ENCODE measurements around the gene PRKG1. TPM values are rescaled to one million over a fixed set of nuclear protein-coding genes. Genes with fewer than 3 reads are reported as not detected.

The PRKG1 gene
- total and polyA plus RNA-seq, 4 donors = 0.46 to 5.1 (median 1.5) TPM

- no peak overlapping the region for H3K9ac ChIP-seq (ENCODE audit: low read depth in 1 of 2, low read length in 2 of 2)
- H3K27ac ChIP-seq (ENCODE audit: low read depth in 1 of 2, low read length in 2 of 2) = no peak overlapping the region
- H3K36me3 ChIP-seq (ENCODE audit: control insufficient read depth in 4 of 4, insufficient read depth in 3 of 4, low read depth in 1 of 4, low read length in 3 of 4) = no peaks in the 10 kb centered on the region
- H3K9me3 ChIP-seq (ENCODE audit: control insufficient read depth in 4 of 4, low read length in 3 of 4) = no peaks in the 10 kb centered on the region
- 87% methylated on average over 1 of the region's 1 CpG for WGBS
- no peak overlapping the region for H3K4me3 ChIP-seq (ENCODE audit: low read depth in 1 of 3, low read length in 3 of 3)
- H3K4me1 ChIP-seq (ENCODE audit: control insufficient read depth in 4 of 4, insufficient read depth in 4 of 4, low read length in 3 of 4) = no peaks in the 10 kb centered on the region
- TF ChIP-seq SP1 (IDR thresholded peaks at IDR 0.05) (no peak), EGR1 (IDR thresholded peaks at IDR 0.05; ENCODE audit: low read depth in 2 of 2) (no peak), FOXA2 (IDR thresholded peaks at IDR 0.05) (no peak), HNF4A (conservative IDR thresholded peaks at IDR 0.05) (no peak), ZBTB33 (IDR thresholded peaks at IDR 0.05) (no peak), HNF4G (IDR thresholded peaks at IDR 0.05) (no peak), TAF1 (conservative IDR thresholded peaks at IDR 0.05) (no peak), NR2F2 (IDR thresholded peaks at IDR 0.05) (no peak), CTCF (IDR thresholded peaks at IDR 0.05; ENCODE audit: low read depth, low read length, missing input control) (no peak), YY1 (IDR thresholded peaks at IDR 0.05) (no peak), JUND (IDR thresholded peaks at IDR 0.05) (no peak), RAD21 (IDR thresholded peaks at IDR 0.05) (no peak), RXRA (IDR thresholded peaks at IDR 0.05) (no peak), FOXA1 (IDR thresholded peaks at IDR 0.05) (no peak), ATF3 (IDR thresholded peaks at IDR 0.05) (no peak), GABPA (IDR thresholded peaks at IDR 0.05 in 1 of 2, conservative IDR thresholded peaks at IDR 0.05 in 1 of 2) (no peak)
- no peak for DNase-seq (ENCODE audit: low spot score)
- no peaks in the 10 kb centered on the region for H3K27me3 ChIP-seq (ENCODE audit: control insufficient read depth in 4 of 4, insufficient read depth in 4 of 4, low read length in 3 of 4)
Measured at GRCh38 chr10:51326174-51326573, 251.9 kb downstream of the PRKG1 start.

DNA sequence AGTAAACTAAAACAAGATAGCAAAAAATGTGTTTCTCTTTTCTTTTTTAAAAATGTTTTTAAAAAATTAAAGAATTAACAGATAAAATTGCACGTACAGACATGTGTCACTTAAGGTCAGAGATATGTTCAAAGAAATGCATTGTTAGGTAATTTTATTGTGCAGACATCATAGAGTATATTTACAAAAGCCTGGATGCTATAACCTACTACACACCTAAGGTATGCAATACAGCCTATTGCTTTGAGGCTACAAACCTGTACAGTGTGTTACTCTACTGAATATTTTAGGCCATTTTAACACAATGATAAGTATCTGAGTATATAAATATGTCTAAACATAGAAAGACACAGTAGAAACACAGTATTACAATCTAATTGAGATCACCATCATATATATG is 253.1 kb downstream of the PRKG1 start:
- H3K9ac ChIP-seq (ENCODE audit: low read depth in 1 of 2, low read length in 2 of 2) = no peak overlapping the region
- no peaks in the 10 kb centered on the region for H3K9me3 ChIP-seq (ENCODE audit: control insufficient read depth in 4 of 4, low read length in 3 of 4)
- no peak overlapping the region for H3K27ac ChIP-seq (ENCODE audit: low read depth in 1 of 2, low read length in 2 of 2)
- H3K27me3 ChIP-seq (ENCODE audit: control insufficient read depth in 4 of 4, insufficient read depth in 4 of 4, low read length in 3 of 4) = no peaks in the 10 kb centered on the region
- no peaks in the 10 kb centered on the region for H3K36me3 ChIP-seq (ENCODE audit: control insufficient read depth in 4 of 4, insufficient read depth in 3 of 4, low read depth in 1 of 4, low read length in 3 of 4)
- no peak overlapping the region for H3K4me3 ChIP-seq (ENCODE audit: low read depth in 1 of 3, low read length in 3 of 3)
- DNase-seq (ENCODE audit: low spot score) = no peak
- WGBS = 69% methylated on average over 1 of the region's 1 CpG
- no peaks in the 10 kb centered on the region for H3K4me1 ChIP-seq (ENCODE audit: control insufficient read depth in 4 of 4, insufficient read depth in 4 of 4, low read length in 3 of 4)
- no peak for TF ChIP-seq HNF4A (conservative IDR thresholded peaks at IDR 0.05)
- no peak for TF ChIP-seq REST (IDR thresholded peaks at IDR 0.05)
- TF ChIP-seq ZBTB33 (IDR thresholded peaks at IDR 0.05) = no peak
- TF ChIP-seq RAD21 (IDR thresholded peaks at IDR 0.05) = no peak
- TF ChIP-seq RXRA (IDR thresholded peaks at IDR 0.05) = no peak
- no peak for TF ChIP-seq FOXA2 (IDR thresholded peaks at IDR 0.05)
- no peak for TF ChIP-seq JUND (IDR thresholded peaks at IDR 0.05)
- TF ChIP-seq HNF4G (IDR thresholded peaks at IDR 0.05) = no peak
- no peak for TF ChIP-seq CTCF (IDR thresholded peaks at IDR 0.05; ENCODE audit: low read depth, low read length, missing input control)
- TF ChIP-seq GABPA (IDR thresholded peaks at IDR 0.05 in 1 of 2, conservative IDR thresholded peaks at IDR 0.05 in 1 of 2) = no peak
- TF ChIP-seq NR2F2 (IDR thresholded peaks at IDR 0.05) = no peak
- no peak for TF ChIP-seq EGR1 (IDR thresholded peaks at IDR 0.05; ENCODE audit: low read depth in 2 of 2)
- no peak for TF ChIP-seq TAF1 (conservative IDR thresholded peaks at IDR 0.05)
- no peak for TF ChIP-seq SP1 (IDR thresholded peaks at IDR 0.05)
- TF ChIP-seq YY1 (IDR thresholded peaks at IDR 0.05) = no peak
- TF ChIP-seq FOXA1 (IDR thresholded peaks at IDR 0.05) = no peak
